IMR-90 (cell line): ENCODE measurements around the gene PNMA8C. TPM values are rescaled to one million over a fixed set of nuclear protein-coding genes. Genes with fewer than 3 reads are reported as not detected.

ENCODE experiments used
- ATAC-seq: fragments of 200-7000 bp; cut with Tn5 transposase; 2 replicates; pipeline ENCODE4 v1.9.1; 2020; ENCODE audit warnings: low read depth, mild to moderate bottlenecking, moderate library complexity
- BruUV-seq: library from RNA; stranded (reverse); fragments of 400-500 nt; replicated peaks from 2 replicates; lab custom pipeline; 2021; lab: Mats Ljungman, UMichigan
- CTCF ChIA-PET: fragments of 300-600 bp; formaldehyde crosslinking; extraction: SDS; loops from one replicate; lab custom pipeline; 2021; ENCODE audit warnings: antibody characterized with exemption; lab: Yijun Ruan, JAX
- POLR2A ChIA-PET: fragments of 300-600 bp; sonication (Branson Sonifier 250); formaldehyde crosslinking; loops from one replicate; lab custom pipeline; 2022; ENCODE audit warnings: antibody characterized with exemption; ENCODE audit not compliant: unreplicated experiment; lab: Charles Lee
- DNase-seq: peaks from one replicate; pipeline ENCODE4 v3.0.0; 2013
- H2AFZ ChIP-seq: replicated peaks from 2 replicates; pipeline ENCODE3; 2013; ENCODE audit warnings: low read length, mild to moderate bottlenecking; ENCODE audit not compliant: poor library complexity
- H2AK5ac ChIP-seq: 2 replicates; pipeline ENCODE4 v1.6.1; 2013; ENCODE audit warnings: low read depth, low read length, inconsistent platforms
- H2AK9ac ChIP-seq: replicated peaks from 2 replicates; pipeline ENCODE3; 2013; ENCODE audit warnings: mild to moderate bottlenecking, low read depth, low read length, moderate library complexity; ENCODE audit not compliant: poor library complexity
- H2BK120ac ChIP-seq: 2 replicates; pipeline ENCODE4 v1.6.1; 2013; ENCODE audit warnings: low read depth, low read length, inconsistent platforms
- H2BK15ac ChIP-seq: 3 replicates; pipeline ENCODE4 v1.6.1; 2013; ENCODE audit warnings: low read depth, low read length, inconsistent platforms
- H2BK20ac ChIP-seq: 2 replicates; pipeline ENCODE4 v1.6.1; 2013; ENCODE audit warnings: low read depth, mild to moderate bottlenecking, inconsistent platforms, low read length, moderate library complexity
- H2BK5ac ChIP-seq: 2 replicates; pipeline ENCODE4 v1.6.1; 2013; ENCODE audit warnings: mild to moderate bottlenecking, low read depth, low read length, inconsistent platforms; ENCODE audit not compliant: poor library complexity, severe bottlenecking
- H3K14ac ChIP-seq: replicated peaks from 2 replicates; pipeline ENCODE4 v1.6.1; 2013; ENCODE audit warnings: low read depth, low read length, inconsistent platforms
- H3K18ac ChIP-seq: 2 replicates; pipeline ENCODE4 v1.6.1; 2013; ENCODE audit warnings: low read depth, low read length, control low read depth
- H3K23ac ChIP-seq: 2 replicates; pipeline ENCODE4 v1.6.1; 2013; ENCODE audit warnings: low read depth, low read length, inconsistent platforms
- H3K27ac ChIP-seq: 2 replicates; pipeline ENCODE4 v1.5.1; 2013; ENCODE audit warnings: mild to moderate bottlenecking, control low read depth, low read length; ENCODE audit not compliant: insufficient read depth
- H3K27me3 ChIP-seq: 2 replicates; pipeline ENCODE4 v1.6.1; 2013; ENCODE audit warnings: low read length; ENCODE audit not compliant: control insufficient read depth, insufficient read depth
- H3K36me3 ChIP-seq: 2 replicates; pipeline ENCODE4 v1.6.1; 2013; ENCODE audit warnings: low read length, mixed read lengths; ENCODE audit not compliant: control insufficient read depth, insufficient read depth
- H3K4ac ChIP-seq: 2 replicates; pipeline ENCODE4 v1.6.1; 2013; ENCODE audit warnings: low read depth, low read length, inconsistent platforms
- H3K4me1 ChIP-seq: 2 replicates; pipeline ENCODE4 v1.6.1; 2013; ENCODE audit warnings: low read length, mixed read lengths; ENCODE audit not compliant: control insufficient read depth, insufficient read depth
- H3K4me2 ChIP-seq: 2 replicates; pipeline ENCODE4 v1.6.1; 2013; ENCODE audit warnings: low read depth, mild to moderate bottlenecking, control low read depth, low read length, moderate library complexity
- H3K4me3 ChIP-seq: 2 replicates; pipeline ENCODE4 v1.5.1; 2013; ENCODE audit warnings: low read depth, mild to moderate bottlenecking, control low read depth, low read length, moderate library complexity; ENCODE audit not compliant: insufficient read depth
- H3K56ac ChIP-seq: 2 replicates; pipeline ENCODE4 v1.6.1; 2013; ENCODE audit warnings: low read length, inconsistent platforms; ENCODE audit not compliant: insufficient read depth; ENCODE audit errors: extremely low read depth
- H3K79me1 ChIP-seq, 2 experiments: 2 replicates each; pipeline ENCODE4 v1.6.1; 2013; ENCODE audit warnings: low read length in 2 of 2, inconsistent platforms in 1 of 2, low read depth in 1 of 2
- H3K9ac ChIP-seq: 2 replicates; pipeline ENCODE4 v1.6.1; 2013; ENCODE audit warnings: low read depth, low read length, control low read depth
- H3K9me1 ChIP-seq: 2 replicates; pipeline ENCODE4 v1.6.1; 2013; ENCODE audit warnings: low read length, inconsistent platforms; ENCODE audit not compliant: insufficient read depth
- H3K9me3 ChIP-seq: 2 replicates; pipeline ENCODE4 v1.6.1; 2013; ENCODE audit warnings: low read length; ENCODE audit not compliant: control insufficient read depth, insufficient read depth
- H4K20me1 ChIP-seq: 2 replicates; pipeline ENCODE4 v1.6.1; 2013; ENCODE audit warnings: low read length, inconsistent platforms; ENCODE audit not compliant: insufficient read depth
- H4K5ac ChIP-seq: 2 replicates; pipeline ENCODE4 v1.6.1; 2013; ENCODE audit warnings: mild to moderate bottlenecking, low read depth, low read length, control low read depth
- H4K8ac ChIP-seq, 2 experiments: 2 replicates each; pipeline ENCODE4 v1.6.1; 2013; ENCODE audit warnings: low read depth in 2 of 2, low read length in 2 of 2, control low read depth in 1 of 2, inconsistent platforms in 1 of 2
- H4K91ac ChIP-seq: 2 replicates; pipeline ENCODE4 v1.6.1; 2013; ENCODE audit warnings: low read depth, low read length, inconsistent platforms; ENCODE audit not compliant: insufficient read depth
- BHLHE40 ChIP-seq: fragments of 150-350 bp; IDR thresholded peaks from 2 replicates; pipeline ENCODE4 v1.6.1; 2016; ENCODE audit warnings: mild to moderate bottlenecking, low read depth, low read length
- CEBPB ChIP-seq: IDR thresholded peaks from 2 replicates; pipeline ENCODE4 v1.6.1; 2012; ENCODE audit warnings: low read depth, low read length, improper control_type of control experiment
- CHD1 ChIP-seq: IDR thresholded peaks from 2 replicates; pipeline ENCODE4 v1.6.1; 2012; ENCODE audit warnings: low read depth, low read length, improper control_type of control experiment
- FOS ChIP-seq: fragments of 150-350 bp; IDR thresholded peaks from 2 replicates; pipeline ENCODE4 v1.6.1; 2016; ENCODE audit warnings: low read depth, low read length
- MAFK ChIP-seq: IDR thresholded peaks from 2 replicates; pipeline ENCODE4 v1.6.1; 2012; ENCODE audit warnings: low read depth, low read length, improper control_type of control experiment
- MAZ ChIP-seq: IDR thresholded peaks from 2 replicates; pipeline ENCODE4 v1.6.1; 2012; ENCODE audit warnings: low read depth, mild to moderate bottlenecking, low read length, improper control_type of control experiment, moderate library complexity, borderline replicate concordance
- MXI1 ChIP-seq: IDR thresholded peaks from 2 replicates; pipeline ENCODE4 v1.6.1; 2012; ENCODE audit warnings: low read depth, mild to moderate bottlenecking, low read length, moderate library complexity, borderline replicate concordance
- NFE2L2 ChIP-seq: fragments of 150-350 bp; IDR thresholded peaks from 2 replicates; pipeline ENCODE4 v1.6.1; 2016; ENCODE audit warnings: low read depth, mild to moderate bottlenecking, low read length
- RAD21 ChIP-seq: IDR thresholded peaks from 2 replicates; pipeline ENCODE4 v1.6.1; 2012; ENCODE audit warnings: low read length, improper control_type of control experiment
- RFX5 ChIP-seq: IDR thresholded peaks from 2 replicates; pipeline ENCODE4 v1.8.0; 2012; ENCODE audit warnings: low read depth, mild to moderate bottlenecking, low read length, moderate library complexity
- USF2 ChIP-seq: fragments of 150-350 bp; IDR thresholded peaks from 2 replicates; pipeline ENCODE4 v1.6.1; 2017; ENCODE audit warnings: mild to moderate bottlenecking, antibody characterized with exemption, low read length, low read depth
- WGBS, 2 experiments: methylation state at CpG; one replicate each; pipeline versions ENCODE4 v1.1.5 to v1.1.7; 2013; ENCODE audit warnings: missing lambda C conversion rate in 2 of 2; ENCODE audit not compliant: insufficient read length in 1 of 2; ENCODE audit errors: extremely low coverage in 2 of 2; 5-methylcytosine and 5-hydroxymethylcytosine counted together
- dilution Hi-C: fragments of 300-500 bp; cut with HindIII; formaldehyde crosslinking; loops from one replicate; pipeline ENCODE4 v1.14.3; 2018; ENCODE audit warnings: low sequenced_read_pairs; ENCODE audit not compliant: unreplicated experiment
- in situ Hi-C: fragments of 300-500 bp; cut with MboI; formaldehyde crosslinking; loops from 3 replicates; pipeline ENCODE4 v1.14.3; 2019; ENCODE audit warnings: low sequenced_read_pairs, inconsistent platforms, mixed read lengths
- intact Hi-C: fragments of 100-400 bp; cut with micrococcal nuclease; formaldehyde crosslinking; loops from 2 replicates; pipeline ENCODE4 v1.10.0; 2022
- polyA plus RNA-seq, 3 experiments: library from polyadenylated mRNA; depleted of rRNA; stranded (reverse); fragments of >200 nt; gene quantifications; 2 replicates each; pipeline ENCODE4 v1.2.3, GENCODE V29; 2012; ENCODE audit warnings: low replicate concordance in 1 of 3
- total RNA-seq: library from RNA; depleted of rRNA; stranded (reverse); fragments of >200 nt; gene quantifications from 2 replicates; pipeline ENCODE4 v1.2.3, GENCODE V29; 2012

The PNMA8C gene
- total and polyA plus RNA-seq, 2 of the 4 experiments (the other 2 are of a cell fraction), result 0.09 to 0.18 TPM

DNA sequence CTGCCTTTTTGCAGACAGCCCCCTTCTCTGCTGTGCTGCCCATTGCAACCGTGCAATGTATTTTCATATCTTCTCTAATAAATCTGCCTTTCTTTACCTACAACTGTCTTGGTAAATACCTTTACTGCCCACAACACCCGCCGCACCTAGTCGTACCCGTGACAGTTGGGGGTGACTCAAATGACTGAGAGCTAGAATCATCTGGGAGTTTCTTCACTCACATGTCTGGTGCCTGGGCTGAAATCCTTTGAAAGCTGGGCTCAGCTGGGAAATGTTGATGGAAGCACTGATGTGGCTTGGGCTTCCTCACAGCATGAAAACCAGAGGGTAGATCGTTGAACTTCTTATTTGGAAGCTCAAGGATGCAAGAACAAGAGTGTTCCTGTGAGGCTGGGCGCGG, 45.5 kb upstream of the PNMA8C start:
- TF ChIP-seq RAD21 (no peak), RFX5 (no peak), MXI1 (no peak), FOS (no peak), NFE2L2 (no peak), MAZ (no peak), MAFK (no peak), CHD1 (no peak), BHLHE40 (no peak), CEBPB (no peak), USF2 (no peak)
- Histone ChIP-seq H3K79me1 (no peaks in the 10 kb centered on the region), H2BK15ac (no peak overlapping the region), H4K20me1 (no peaks in the 10 kb centered on the region), H4K8ac (no peak overlapping the region), H3K27ac (no peak overlapping the region), H3K4ac (no peak overlapping the region), H3K23ac (no peak overlapping the region; the same call in 1 of the 2 replicates), H2BK120ac (no peak overlapping the region), H2AFZ (no peak overlapping the region), H3K56ac (no peak overlapping the region), H3K4me2 (no peak overlapping the region), H4K5ac (no peak overlapping the region), H2AK9ac (no peak overlapping the region), H4K91ac (no peak overlapping the region), H2AK5ac (no peak overlapping the region), H2BK20ac (no peak overlapping the region), H3K9me3 (no peaks in the 10 kb centered on the region), H3K27me3 (no peaks in the 10 kb centered on the region), H3K36me3 (no peaks in the 10 kb centered on the region), H3K14ac (no peak overlapping the region), H3K9me1 (peaks cover 13% of the 10 kb centered on the region), H3K18ac (no peak overlapping the region), H3K4me3 (no peak overlapping the region), H3K4me1 (peaks cover 7% of the 10 kb centered on the region; the same call in 1 of the 2 replicates), H3K9ac (no peak overlapping the region), H2BK5ac (no peak overlapping the region)
- POLR2A ChIA-PET, result no interaction called here
- dilution Hi-C loops (no loop called here), intact Hi-C loops (no loop called here), in situ Hi-C loops (no loop called here)
- no TSS peak for BruUV-seq
- no CpG with 5 or more reads among the region's 8 CpGs for WGBS, 2 experiments
- DNase-seq, result no peak
- no peak for ATAC-seq
- CTCF ChIA-PET, result interaction anchor here (0.9 to 1.0 kb wide), 2 partner anchors 9 to 79 kb away, joined by 3 read pairs; no protein-coding TSS in a partner anchor
